ENCODE data around the gene DCDC1. TPM values are rescaled to one million over a fixed set of nuclear protein-coding genes. Genes with fewer than 3 reads are reported as not detected.

Gene DCDC1
- polyA plus RNA-seq, 4 donors, result 3.4 to 7.3 (median 5.1) TPM

Other genes with a start within 250 kb of the DCDC1 start
- 10 to 100 TPM; 19.2 to 34.0 (median 25.1) TPM for gene DNAJC24, start 121 bp upstream of the DCDC1 start, polyA plus RNA-seq (ENCODE audit: insufficient read length in 4 of 4)
- gene IMMP1L, start 139.9 kb upstream of the DCDC1 start, polyA plus RNA-seq (ENCODE audit: insufficient read length in 4 of 4), result 10 to 100 TPM; 46.5 to 58.5 (median 52.9) TPM
- 10 to 100 TPM; 22.9 to 29.2 (median 25.5) TPM for gene ELP4, start 140.0 kb upstream of the DCDC1 start, polyA plus RNA-seq (ENCODE audit: insufficient read length in 4 of 4)